OCI-LY3 (cell line): Measurements from ENCODE around the gene AXIN2.

ENCODE experiments used
- EZH2phosphoT487 ChIP-seq: fragments of 200-600 bp; shearing (Covaris generic); IDR thresholded peaks from 2 replicates; pipeline ENCODE4 v1.6.1; 2018; ENCODE audit warnings: antibody characterized with exemption, mixed run types, low read depth
- TF ChIP-seq, protein P1 (sequence below): fragments of 200-600, 300-600 bp; sonication (generic); IDR thresholded peaks from 2 replicates; pipeline ENCODE4 v1.5.1; 2014; ENCODE audit warnings: antibody characterized with exemption, low read length, low read depth

DNA sequence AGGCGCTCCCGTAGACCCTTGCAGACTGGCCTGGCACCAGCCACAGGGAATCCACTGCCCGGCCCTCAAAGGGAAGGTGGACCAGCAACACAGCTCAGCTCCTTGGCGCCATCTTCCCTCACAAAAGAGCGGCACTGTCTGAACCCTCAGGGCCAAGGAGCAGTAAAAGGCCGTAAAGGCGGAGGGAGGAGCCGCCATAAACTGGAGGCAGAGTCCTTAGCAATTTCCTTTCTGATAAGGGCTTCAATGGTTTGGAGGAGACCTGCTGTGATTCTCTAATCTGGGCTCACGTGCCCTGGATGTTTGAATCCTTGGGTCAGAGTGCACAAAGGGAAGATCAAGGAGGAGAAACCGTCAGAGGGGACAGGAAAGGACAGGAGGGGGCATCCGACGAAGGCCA, 15.5 kb upstream of the AXIN2 start:
- TF ChIP-seq, protein P1, sequence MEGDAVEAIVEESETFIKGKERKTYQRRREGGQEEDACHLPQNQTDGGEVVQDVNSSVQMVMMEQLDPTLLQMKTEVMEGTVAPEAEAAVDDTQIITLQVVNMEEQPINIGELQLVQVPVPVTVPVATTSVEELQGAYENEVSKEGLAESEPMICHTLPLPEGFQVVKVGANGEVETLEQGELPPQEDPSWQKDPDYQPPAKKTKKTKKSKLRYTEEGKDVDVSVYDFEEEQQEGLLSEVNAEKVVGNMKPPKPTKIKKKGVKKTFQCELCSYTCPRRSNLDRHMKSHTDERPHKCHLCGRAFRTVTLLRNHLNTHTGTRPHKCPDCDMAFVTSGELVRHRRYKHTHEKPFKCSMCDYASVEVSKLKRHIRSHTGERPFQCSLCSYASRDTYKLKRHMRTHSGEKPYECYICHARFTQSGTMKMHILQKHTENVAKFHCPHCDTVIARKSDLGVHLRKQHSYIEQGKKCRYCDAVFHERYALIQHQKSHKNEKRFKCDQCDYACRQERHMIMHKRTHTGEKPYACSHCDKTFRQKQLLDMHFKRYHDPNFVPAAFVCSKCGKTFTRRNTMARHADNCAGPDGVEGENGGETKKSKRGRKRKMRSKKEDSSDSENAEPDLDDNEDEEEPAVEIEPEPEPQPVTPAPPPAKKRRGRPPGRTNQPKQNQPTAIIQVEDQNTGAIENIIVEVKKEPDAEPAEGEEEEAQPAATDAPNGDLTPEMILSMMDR = no peak
- TF ChIP-seq EZH2phosphoT487 = no peak
